ENCODE measurements around the gene HCAR3.

HCAR3 gene

GRCh38 chr12:122730215-122731014 lies 13.8 kb upstream of the HCAR3 start, which contains the start of gene HCAR1:
Gene HCAR1, minus strand, starts transcription at chr12:122730844. Its CDS starts 505 bp downstream, at chr12:122730339.
- no peak within 1 kb of the TSS for H3K4me3 ChIP-seq (ENCODE audit: low read length)
- peak; percentile 5 for DNase-seq (ENCODE audit: low read depth)
- no peak for TF ChIP-seq CTCF (conservative IDR thresholded peaks at IDR 0.05; ENCODE audit: low read length)

GRCh38 chr12:122729583-122730214 lies 13.1 kb upstream of the HCAR3 start:
- TF ChIP-seq CTCF (conservative IDR thresholded peaks at IDR 0.05; ENCODE audit: low read length), result no peak
- DNase-seq (ENCODE audit: low read depth), result no peak
- H3K4me3 ChIP-seq (ENCODE audit: low read length), result no peak overlapping the region

- no peak for DNase-seq (ENCODE audit: low read depth)
- no peak for TF ChIP-seq CTCF (conservative IDR thresholded peaks at IDR 0.05; ENCODE audit: low read length)
- no peak overlapping the region for H3K4me3 ChIP-seq (ENCODE audit: low read length)
Observed at GRCh38 chr12:122726080-122726558, 9.5 kb upstream of the HCAR3 start.

GRCh38 chr12:122725452-122726079 lies 9.0 kb upstream of the HCAR3 start:
- no peak overlapping the region for H3K4me3 ChIP-seq (ENCODE audit: low read length)
- no peak for DNase-seq (ENCODE audit: low read depth)
- no peak for TF ChIP-seq CTCF (conservative IDR thresholded peaks at IDR 0.05; ENCODE audit: low read length)

GRCh38 chr12:122724641-122725243 lies 8.1 kb upstream of the HCAR3 start:
- TF ChIP-seq CTCF (conservative IDR thresholded peaks at IDR 0.05; ENCODE audit: low read length), result no peak
- no peak for DNase-seq (ENCODE audit: low read depth)
- no peak overlapping the region for H3K4me3 ChIP-seq (ENCODE audit: low read length)

- TF ChIP-seq CTCF (conservative IDR thresholded peaks at IDR 0.05; ENCODE audit: low read length), result no peak
- H3K4me3 ChIP-seq (ENCODE audit: low read length), result no peak overlapping the region
- no peak for DNase-seq (ENCODE audit: low read depth)
Observed at GRCh38 chr12:122722387-122722786, 5.8 kb upstream of the HCAR3 start.

Measured in AG10803 (cell line).